ENCODE results near the gene FZD10.

FZD10 gene

GRCh38 chr12:130184404-130185090 lies 22.3 kb downstream of the FZD10 start:
- DNase-seq, result no peak

DNA sequence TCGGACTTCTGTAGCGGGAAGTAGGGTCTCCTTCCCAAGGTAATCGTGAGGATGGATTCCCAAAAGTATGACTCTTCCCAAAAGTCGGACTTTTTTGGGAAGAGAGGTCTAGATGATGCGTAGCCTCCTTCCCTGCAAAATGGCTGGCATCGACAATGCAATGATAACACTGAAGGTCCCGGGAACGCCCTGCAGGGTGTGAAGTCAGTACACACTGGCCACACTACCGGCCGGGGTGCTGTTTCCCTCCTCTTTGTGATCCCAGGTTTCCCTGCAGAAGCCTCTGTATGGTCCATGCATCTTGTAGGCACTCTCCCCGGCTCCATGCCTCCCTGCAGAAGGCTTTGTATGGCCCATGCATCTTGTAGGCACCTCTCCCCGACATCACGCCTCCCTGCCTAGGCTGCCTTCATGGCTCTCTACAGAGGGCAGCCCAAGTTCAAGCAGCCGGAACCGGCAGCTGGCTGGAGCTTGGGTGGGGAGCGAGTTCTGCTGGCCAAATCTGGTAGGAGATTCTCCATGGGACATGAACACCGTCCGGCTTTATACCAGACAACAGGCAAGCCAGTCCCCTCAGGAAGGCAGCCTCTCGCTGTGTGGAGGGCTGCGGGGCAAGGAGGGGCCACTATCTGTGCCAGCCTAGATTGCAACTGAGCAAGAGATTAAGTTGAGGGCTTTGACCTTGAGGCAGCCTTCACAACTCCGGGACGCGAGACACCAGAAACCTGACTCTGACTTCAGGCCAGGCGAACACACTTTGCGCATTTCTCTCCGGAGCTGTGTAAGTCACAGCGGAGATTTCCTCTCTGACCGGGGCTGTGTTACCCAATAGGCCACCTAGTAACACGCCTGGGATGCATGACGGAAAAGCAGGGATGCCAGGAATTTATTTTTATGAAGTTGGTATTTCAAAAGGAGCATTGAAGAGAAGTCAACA lies 23.5 kb downstream of the FZD10 start:
- no peak for DNase-seq

- DNase-seq, result no peak
Observed at GRCh38 chr12:130186651-130187268, 24.5 kb downstream of the FZD10 start.

DNA sequence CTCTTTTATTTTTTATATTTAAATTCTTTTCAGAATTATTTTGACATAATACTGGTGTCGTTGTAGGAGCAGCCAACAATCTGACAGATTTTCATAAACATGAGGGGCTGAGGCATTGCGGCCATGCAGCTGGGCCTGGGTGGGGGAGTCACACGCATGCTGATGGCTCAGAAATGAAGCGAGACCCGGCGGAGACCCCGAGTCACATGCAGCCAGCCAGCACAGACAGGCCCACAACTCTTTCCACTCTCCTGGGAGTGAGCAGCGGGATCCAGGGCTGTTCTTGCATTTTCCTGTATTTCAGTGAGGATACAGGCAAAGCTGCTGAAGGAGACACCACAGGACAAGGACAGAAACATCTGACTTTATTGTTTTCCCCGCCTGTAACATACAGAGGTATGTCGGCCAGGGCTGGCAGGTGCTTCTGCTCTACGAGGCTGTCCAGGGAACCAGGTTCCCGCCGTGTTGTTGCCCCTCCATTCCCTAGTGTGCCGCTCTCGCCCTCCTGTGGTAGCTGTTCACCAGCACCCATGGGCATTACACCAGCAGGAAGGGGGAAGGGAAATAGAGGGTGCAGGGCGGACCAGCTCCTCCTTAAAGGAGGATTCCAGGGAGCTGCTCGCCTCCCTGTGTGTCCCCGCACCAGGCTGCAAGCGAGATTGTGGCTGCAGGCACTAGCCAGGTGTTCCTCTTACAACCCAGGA lies 30.5 kb downstream of the FZD10 start:
- DNase-seq, result no peak

GRCh38 chr12:130194154-130194553 lies 31.9 kb downstream of the FZD10 start:
- DNase-seq, result no peak

DNA sequence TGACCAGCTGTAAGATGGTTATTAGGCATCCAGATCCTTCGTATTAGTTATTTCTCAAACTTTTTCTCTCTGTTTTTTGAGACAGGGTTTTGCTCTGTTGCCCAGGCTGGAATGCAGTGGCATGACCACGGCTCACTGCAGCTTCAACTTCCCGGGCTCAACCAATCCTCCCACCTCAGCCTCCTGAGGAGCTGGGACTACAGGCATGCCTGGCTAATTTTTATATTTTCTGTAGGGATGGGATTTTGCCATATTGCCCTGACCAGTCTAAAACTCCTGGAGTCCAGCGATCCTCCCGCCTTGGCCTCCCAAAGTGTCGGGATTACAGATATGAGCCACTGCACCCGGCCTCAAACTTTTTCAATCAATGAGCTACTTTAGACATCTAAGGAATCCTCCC lies 33.1 kb downstream of the FZD10 start:
- DNase-seq, result no peak

- no peak for DNase-seq
Observed at GRCh38 chr12:130195776-130196175, 33.5 kb downstream of the FZD10 start.

GRCh38 chr12:130196827-130197226 lies 34.6 kb downstream of the FZD10 start:
- no peak for DNase-seq

DNA sequence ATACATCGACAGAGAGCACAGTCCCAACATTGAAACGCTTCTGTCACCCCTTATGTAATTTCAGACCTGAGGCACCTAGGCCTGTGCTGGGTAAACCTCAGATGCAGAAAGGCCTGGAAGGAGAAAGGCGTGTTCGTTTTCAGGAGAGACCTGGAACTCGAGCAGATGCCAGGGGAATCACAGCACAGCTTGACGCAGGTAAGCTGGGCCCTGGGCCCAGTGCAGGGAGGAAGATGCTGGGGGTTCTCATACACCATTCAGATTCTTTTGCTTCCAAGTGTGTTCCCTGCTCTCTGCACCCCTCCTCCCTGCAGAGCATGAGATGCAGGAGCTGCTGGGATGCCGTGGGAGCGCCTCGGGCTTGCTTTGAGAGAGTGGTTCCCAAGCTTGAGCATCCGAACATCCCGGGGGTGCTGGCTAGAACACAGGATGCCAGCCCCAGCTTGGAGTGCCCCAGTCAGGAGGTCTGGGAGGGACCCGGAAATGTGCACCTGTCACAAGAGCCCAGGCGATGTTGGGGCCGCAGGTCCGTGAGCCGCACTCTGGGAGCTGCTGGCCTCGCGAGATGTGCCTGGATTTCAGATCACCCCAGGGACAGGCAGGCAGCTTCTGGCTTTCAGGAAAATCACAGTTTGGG lies 35.9 kb downstream of the FZD10 start:
- no peak for DNase-seq

- DNase-seq, result no peak
Observed at GRCh38 chr12:130198663-130199060, 36.4 kb downstream of the FZD10 start.

GRCh38 chr12:130199581-130200390 lies 37.5 kb downstream of the FZD10 start:
- no peak for DNase-seq

GRCh38 chr12:130200445-130200844 lies 38.2 kb downstream of the FZD10 start:
- no peak for DNase-seq

DNA sequence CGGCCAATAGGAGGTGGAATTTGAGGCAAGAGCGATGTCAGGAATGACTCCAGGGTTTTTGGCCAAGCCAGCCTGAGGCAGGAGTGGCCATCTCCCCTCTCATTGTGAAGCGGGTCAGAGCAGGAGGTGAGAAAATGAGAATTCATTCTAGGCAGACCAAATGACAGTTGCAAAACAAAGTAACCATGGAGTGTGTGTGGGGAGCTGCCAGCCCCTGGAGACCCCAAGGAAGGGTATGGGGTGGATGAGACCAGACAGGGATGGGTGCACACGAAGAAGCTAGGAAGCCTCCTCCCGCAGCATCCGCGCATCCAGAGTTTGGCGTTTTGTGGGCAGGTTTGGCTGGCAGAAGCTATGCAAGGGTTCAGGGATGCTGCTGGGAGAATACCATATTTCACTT lies 38.8 kb downstream of the FZD10 start:
- DNase-seq, result no peak

- no peak for DNase-seq
Observed at GRCh38 chr12:130202201-130202600, 39.9 kb downstream of the FZD10 start.

GRCh38 chr12:130203151-130203550 lies 40.9 kb downstream of the FZD10 start:
- DNase-seq, result no peak

- DNase-seq, result no peak
Observed at GRCh38 chr12:130204541-130204953, 42.3 kb downstream of the FZD10 start.

GRCh38 chr12:130205495-130205894 lies 43.2 kb downstream of the FZD10 start:
- DNase-seq, result no peak

DNA sequence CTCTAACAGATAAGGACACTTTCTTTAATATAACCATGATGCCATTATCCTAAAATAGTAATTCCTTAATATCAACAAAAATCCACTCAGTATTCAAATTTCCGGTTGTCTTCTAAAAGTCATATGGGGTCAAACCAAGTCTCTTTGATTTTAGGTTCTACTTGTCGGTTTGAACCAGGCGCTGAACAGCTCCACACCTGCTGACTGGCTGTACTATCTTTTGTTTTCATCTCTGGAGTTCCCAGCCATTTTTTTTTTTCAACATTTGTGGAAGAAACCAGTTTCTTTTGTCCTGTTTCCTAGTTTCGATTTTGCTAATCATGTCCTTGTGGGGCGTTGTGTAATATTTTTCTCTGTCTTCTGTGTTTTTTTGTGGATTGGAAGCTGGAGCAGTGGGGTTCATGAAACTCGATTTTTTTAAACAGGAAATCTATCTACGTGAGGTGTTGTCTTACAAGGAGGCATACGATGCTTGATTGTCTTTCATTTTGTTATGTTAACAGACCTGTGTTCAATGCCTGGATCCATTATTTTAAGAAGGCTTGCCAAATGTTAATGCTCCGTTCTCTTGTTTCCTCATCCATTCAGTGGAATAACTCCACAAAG lies 50.2 kb downstream of the FZD10 start:
- DNase-seq, result no peak

GRCh38 chr12:130213249-130213648 lies 51.0 kb downstream of the FZD10 start:
- DNase-seq, result no peak

DNA sequence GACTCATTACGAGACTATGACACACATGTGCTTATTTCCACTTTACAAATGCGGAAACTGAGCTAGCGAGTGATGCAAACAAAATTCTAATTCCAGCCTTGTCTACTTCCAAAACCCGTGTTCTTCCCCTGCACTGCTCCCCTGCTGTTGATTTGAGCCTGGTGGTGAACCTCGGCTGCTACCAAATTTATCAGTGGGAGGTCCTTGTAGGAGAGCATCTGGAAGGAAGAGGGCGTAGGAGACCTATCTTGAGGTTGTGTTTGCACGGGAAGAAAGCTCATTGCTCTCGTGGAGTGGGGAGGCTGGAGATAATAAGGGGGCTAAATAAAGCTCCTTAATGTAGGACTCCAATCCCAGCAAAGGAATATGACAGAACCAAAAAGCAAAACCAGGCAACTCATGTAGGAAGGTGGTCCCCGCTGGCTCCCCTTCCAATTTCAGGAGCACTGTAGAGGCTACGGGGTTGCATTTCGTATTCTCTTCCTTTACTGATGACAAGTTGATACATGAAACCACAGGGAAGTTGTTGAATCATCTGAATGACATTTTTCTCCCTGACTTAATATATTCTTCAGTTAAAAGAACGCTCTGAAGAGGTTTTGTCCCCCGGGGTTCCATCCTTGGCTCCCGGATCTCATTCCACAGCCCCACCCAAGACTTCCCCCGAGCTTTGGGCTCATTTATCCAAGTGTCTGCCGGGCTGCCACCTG lies 52.6 kb downstream of the FZD10 start:
- DNase-seq, result no peak

Measured in stimulated activated CD4-positive, alpha-beta T cell treated with anti-CD3 and anti-CD28 coated beads, Interleukin-4, amount 100 ng/mL, for 24 hours (primary cell).